Stomach (tissue), 4 donors: ENCODE results near the gene RSKR.

Experiments used
- EP300 ChIP-seq: sonication (generic); formaldehyde crosslinking; IDR thresholded peaks from one replicate; pipeline ENCODE4 v1.6.1; 2017; ENCODE audit warnings: antibody characterized with exemption
- POLR2A ChIP-seq, 4 donors: fragments of 450-650 bp; IDR thresholded peaks; one replicate each; pipeline ENCODE4 v1.6.1; 2016; ENCODE audit warnings: antibody characterized with exemption in 4 of 4, control low read depth in 2 of 4, mild to moderate bottlenecking in 1 of 4, moderate library complexity in 1 of 4
- TF ChIP-seq, protein P1 (sequence below), 7 experiments: fragments of 450-650 bp in 4 of 7; fragments of 200-600 bp in 3 of 7; sonication (generic) in 3 of 7; IDR thresholded peaks; one replicate each; pipeline ENCODE4 v1.5.1; 2016 to 2019; ENCODE audit warnings: antibody characterized with exemption in 7 of 7, control low read depth in 2 of 7, mild to moderate bottlenecking in 1 of 7

DNA sequence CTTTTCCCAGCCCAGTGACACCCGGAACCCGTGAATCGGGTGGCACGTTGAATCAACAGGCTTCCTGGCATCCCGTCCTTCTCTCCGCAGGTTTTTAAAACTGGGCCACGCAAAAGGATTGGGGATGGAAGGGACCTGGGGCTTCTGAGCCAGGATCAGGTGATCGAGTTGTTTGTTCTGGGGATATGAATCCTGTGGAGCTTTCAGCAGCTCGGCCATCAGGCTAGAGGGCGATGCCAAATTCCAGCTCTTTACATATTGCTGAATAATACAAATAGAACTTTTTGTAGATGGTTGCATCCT, 48.5 kb upstream of the RSKR start:
- TF ChIP-seq, protein P1, sequence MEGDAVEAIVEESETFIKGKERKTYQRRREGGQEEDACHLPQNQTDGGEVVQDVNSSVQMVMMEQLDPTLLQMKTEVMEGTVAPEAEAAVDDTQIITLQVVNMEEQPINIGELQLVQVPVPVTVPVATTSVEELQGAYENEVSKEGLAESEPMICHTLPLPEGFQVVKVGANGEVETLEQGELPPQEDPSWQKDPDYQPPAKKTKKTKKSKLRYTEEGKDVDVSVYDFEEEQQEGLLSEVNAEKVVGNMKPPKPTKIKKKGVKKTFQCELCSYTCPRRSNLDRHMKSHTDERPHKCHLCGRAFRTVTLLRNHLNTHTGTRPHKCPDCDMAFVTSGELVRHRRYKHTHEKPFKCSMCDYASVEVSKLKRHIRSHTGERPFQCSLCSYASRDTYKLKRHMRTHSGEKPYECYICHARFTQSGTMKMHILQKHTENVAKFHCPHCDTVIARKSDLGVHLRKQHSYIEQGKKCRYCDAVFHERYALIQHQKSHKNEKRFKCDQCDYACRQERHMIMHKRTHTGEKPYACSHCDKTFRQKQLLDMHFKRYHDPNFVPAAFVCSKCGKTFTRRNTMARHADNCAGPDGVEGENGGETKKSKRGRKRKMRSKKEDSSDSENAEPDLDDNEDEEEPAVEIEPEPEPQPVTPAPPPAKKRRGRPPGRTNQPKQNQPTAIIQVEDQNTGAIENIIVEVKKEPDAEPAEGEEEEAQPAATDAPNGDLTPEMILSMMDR (IDR thresholded peaks at IDR 0.05) = no peak
- TF ChIP-seq POLR2A (IDR thresholded peaks at IDR 0.05) (no peak), EP300 (no peak)
